ENCODE data around the gene SNAPIN.
"Not testable (repeated sequence)": the region's sequence is repeated elsewhere in the genome, so short reads cannot be mapped to it uniquely, and the experiment has no call there.

SNAPIN gene

GRCh38 chr1:153627715-153628626 is 30.5 kb upstream of the SNAPIN start, which contains the start of gene S100A1:
S100A1 (plus strand) TSS chr1:153628434; CDS start chr1:153630522, 2,088 bp downstream.
- DNase-seq, result no peak

DNA sequence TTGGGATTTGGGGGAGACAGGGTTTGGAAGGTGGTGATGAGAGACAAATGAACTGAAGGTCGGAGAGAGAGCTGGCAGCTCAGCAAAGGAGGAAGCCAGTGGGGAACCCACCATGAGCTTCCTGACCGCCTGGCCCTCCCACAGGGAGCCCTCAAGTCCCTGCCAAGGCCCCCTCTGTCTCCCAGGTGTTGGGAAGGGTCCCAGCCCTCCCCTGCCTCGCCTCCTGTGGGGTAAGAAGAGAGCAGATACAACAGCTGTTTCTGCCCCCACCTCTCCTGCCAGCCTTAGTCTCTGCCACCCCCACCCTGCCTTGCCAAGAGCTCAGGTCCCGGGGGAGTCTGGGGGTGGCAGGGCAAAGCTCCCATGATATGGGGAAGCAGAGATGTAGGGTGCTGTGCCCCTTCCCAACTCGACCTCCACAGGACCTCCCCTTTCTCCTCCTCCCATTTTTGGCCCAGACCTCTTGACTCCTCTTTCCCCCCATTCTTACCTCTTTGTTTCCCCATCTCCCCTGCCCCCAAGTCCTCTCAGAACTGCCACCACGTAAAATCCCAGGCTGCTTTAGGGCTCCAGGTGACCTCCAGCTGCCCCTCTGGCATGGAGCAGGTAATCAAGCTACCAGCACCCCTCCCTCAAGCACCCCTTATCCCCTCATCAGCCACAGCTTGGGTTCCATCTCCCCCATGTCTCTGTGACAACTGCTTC is 29.7 kb upstream of the SNAPIN start:
- DNase-seq, result no peak

- no peak for DNase-seq
These were observed 29.2 kb upstream of the SNAPIN start for GRCh38 chr1:153629343-153629665.

GRCh38 chr1:153629971-153630370 is 28.5 kb upstream of the SNAPIN start:
- DNase-seq, result no peak

GRCh38 chr1:153630384-153630783 is 28.1 kb upstream of the SNAPIN start:
- DNase-seq, result no peak

GRCh38 chr1:153631047-153632022 is 27.2 kb upstream of the SNAPIN start:
- peak in 1 of 2 experiments; percentile 29 for DNase-seq

DNA sequence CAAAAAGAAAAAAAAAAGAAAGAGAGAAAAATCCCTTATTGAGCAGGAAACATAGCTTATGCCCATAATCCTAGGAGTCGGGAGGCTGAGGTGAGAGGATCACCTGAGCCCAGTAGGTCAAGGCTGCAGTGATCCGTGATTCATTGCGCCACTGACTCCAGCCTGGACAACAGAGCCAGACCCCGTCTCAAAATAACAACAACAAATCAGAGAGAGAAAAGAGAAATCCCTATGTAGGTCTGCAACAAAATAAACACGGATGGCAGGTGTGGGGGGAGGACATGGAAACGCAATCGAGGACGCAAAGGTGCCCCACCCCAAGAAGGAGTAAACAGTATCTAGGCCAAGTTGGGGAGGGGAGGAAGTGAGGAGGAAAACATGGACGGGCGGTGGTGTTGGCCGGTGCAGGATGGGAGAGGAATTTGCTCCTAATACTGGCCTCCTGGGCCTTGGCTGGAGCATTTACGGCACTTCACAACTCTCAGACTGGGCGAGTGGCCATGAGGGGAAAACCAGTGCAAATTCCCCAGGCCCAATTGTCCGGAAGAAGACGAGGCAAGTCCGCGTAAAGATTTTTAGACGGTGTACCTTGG is 25.2 kb upstream of the SNAPIN start:
- no peak for DNase-seq

DNA sequence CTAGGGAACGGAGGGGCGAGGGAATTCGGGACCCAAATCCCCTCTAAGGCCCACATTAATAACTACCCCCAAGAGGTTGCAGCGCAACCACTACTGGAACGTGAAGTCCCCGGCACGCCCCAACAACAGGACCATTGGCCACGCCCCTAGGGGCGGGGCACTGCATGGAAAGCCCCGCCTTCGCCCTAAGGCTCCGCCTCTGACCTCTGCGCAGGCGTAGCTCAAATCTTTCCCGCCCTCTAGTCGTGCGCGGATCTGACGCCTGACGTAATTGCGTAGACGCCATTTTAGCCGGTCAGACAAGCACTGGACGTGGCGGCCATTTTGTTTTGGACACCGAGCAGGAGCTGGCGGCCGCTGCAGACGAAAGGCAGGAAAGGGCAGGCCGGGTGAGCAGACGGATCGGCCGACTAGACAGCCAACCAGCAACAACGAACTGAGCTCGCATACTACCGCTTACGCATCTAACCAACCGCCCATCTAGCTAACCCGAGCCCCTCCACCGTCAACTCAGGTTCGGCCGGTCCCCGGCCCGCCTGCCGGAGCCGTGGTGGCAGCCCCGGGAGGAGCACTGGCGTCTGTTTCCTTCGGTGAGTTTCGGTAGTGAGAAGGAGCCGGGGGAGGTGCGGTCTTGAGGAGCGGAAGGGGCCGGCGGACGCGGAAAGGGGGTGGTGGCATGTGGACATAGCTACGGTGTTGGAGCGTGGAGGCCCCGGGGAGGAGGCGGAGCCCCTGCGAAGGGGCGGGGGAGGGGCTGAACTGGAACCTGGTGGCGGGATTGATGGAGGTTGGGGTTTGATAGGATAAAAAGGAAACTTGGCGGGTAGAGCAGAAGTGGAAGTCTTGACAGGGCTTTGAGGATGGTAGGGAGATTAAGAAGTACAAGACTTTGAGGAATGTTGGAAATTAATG is 24.5 kb upstream of the SNAPIN start, which contains the start of gene CHTOP:
CHTOP (plus strand) TSS at position 313 of the 912 bp plus-strand sequence. CDS start 2,523 bp downstream, outside the sequence.
- DNase-seq, result peak; percentile 94 to 97

DNA sequence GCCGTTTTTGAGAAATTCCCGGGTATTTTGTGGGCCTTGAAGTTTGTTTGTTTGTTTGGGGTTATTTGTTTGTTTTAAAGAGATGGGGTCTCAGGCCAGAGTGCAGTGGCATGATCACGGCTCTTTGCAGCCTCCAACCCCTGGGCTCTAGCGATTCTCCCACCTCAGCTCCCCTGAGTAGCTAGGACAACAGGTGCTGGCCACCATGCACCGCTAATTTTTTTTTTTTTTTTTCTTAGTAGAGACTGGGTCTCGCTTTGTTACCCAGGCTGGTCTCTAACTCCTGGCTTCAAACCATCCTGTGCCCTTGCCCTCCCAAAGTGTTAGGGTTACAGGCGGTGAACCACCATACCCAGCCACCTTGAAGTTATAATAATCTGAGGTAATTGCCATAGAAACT is 22.6 kb upstream of the SNAPIN start:
- DNase-seq, result no peak

GRCh38 chr1:153636312-153636711 is 22.2 kb upstream of the SNAPIN start:
- DNase-seq, result no peak

DNA sequence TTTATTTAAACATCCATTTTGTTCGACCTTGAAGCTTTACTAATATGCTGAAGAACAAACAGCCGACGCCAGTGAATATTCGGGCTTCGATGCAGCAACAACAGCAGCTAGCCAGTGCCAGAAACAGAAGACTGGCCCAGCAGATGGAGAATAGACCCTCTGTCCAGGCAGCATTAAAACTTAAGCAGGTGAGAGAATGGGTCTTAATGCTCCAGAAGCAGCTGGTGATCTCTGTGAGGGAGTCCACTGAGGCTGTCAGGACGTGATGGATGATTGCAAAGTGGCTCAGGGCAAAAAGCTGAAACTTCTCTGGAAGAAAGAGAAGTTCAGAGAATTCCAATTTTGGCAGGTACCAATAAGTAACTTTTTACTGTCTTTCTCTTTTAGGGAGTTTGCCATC is 20.2 kb upstream of the SNAPIN start:
- no peak for DNase-seq

DNA sequence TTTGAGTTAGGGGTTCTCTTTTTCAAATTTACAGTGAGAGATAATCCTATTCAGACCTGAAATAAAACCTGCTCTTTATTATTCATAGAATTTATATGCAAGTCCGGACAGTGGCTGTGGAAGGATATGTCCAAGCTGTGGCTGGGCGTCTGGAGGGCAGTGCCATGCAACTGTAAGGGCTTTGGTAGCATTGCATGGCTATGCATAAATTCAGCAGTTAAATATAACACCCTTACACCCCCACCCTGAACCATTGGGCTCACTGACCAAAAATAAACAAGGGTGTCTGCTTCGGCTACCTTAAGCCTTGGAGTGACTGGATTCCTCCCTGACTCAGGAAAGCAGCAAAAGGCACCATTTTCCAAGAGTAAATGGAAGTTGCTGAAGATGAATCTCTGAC is 19.2 kb upstream of the SNAPIN start:
- DNase-seq, result no peak

GRCh38 chr1:153640213-153640612 is 18.3 kb upstream of the SNAPIN start:
- not testable (repeated sequence) for DNase-seq

DNA sequence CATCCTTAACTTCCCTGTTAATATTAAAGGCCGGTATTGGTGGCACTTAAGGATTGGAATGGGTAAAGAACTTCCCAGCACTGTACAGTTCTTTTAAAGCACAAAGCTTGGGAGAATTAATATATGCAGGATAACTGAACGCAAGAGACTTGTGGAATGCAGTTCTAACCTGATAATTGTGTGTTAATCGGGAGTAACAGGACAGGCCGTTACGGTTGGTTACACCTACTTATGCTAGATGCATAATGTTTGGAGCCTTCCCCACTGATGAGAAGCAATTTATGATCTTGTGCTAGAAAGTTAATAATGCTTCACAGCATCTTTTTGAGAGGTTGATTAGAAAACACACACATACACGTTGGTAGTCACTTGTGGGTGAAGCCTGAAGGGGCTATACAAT is 17.6 kb upstream of the SNAPIN start:
- DNase-seq, result no peak

DNA sequence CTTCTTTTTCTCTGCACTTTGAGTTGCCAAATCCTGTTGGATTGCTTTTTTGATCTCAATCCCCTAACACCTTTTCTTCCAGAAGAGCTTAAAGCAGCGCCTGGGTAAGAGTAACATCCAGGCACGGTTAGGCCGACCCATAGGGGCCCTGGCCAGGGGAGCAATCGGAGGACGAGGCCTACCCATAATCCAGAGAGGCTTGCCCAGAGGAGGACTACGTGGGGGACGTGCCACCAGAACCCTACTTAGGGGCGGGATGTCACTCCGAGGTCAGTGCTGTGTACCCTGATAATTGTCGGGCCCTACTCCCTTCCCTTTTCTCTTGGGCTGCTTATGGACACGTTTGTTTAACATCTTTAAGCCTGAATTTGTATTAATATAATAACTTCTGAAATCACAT is 16.3 kb upstream of the SNAPIN start:
- DNase-seq, result no peak

DNA sequence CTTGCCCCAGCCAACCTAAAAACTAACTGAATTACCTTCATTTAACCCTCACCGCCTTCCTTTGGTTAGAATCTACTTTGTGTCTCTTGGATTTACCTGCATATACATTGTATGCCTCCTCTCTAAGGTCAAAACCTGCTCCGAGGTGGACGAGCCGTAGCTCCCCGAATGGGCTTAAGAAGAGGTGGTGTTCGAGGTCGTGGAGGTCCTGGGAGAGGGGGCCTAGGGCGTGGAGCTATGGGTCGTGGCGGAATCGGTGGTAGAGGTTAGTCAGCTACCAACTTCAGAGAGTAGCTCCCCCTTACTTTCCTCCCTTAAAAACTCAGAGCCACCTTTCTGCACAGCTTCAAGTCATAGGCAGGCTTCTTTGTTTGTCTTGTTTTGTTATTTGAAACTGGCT is 15.4 kb upstream of the SNAPIN start:
- DNase-seq, result no peak

GRCh38 chr1:153643816-153644215 is 14.7 kb upstream of the SNAPIN start:
- DNase-seq, result no peak

- no peak for DNase-seq
These were observed 11.7 kb upstream of the SNAPIN start for GRCh38 chr1:153646672-153647345.

GRCh38 chr1:153647346-153647714 is 11.2 kb upstream of the SNAPIN start:
- DNase-seq, result no peak

- no peak for DNase-seq
These were observed 10.4 kb upstream of the SNAPIN start for GRCh38 chr1:153648000-153648643.
